ENCODE results near the gene VIP. TPM values are rescaled to one million over a fixed set of nuclear protein-coding genes. Genes with fewer than 3 reads are reported as not detected.
"Not testable (repeated sequence)": the region's sequence is repeated elsewhere in the genome, so short reads cannot be mapped to it uniquely, and the experiment has no call there.

The VIP gene
- polyA plus RNA-seq (ENCODE audit: insufficient read length) = 2.3 TPM

- DNase-seq (ENCODE audit: low read depth) = no peak
Measured at GRCh38 chr6:152750694-152751093, at the start of gene VIP. Gene VIP (plus strand): TSS chr6:152750797. CDS start chr6:152752178, 1,381 bp downstream.

GRCh38 chr6:152701081-152701862, 49.3 kb upstream of the VIP start:
- DNase-seq (ENCODE audit: low read depth) = no peak

GRCh38 chr6:152701863-152702401, 48.7 kb upstream of the VIP start:
- no peak for DNase-seq (ENCODE audit: low read depth)

GRCh38 chr6:152703750-152704149, 46.8 kb upstream of the VIP start:
- not testable (repeated sequence) for DNase-seq (ENCODE audit: low read depth)

- no peak for DNase-seq (ENCODE audit: low read depth)
Measured at GRCh38 chr6:152705327-152705726, 45.3 kb upstream of the VIP start.

- DNase-seq (ENCODE audit: low read depth) = no peak
Measured at GRCh38 chr6:152716322-152716721, 34.3 kb upstream of the VIP start.

GRCh38 chr6:152720974-152721373, 29.6 kb upstream of the VIP start:
- DNase-seq (ENCODE audit: low read depth) = no peak

GRCh38 chr6:152721956-152722355, 28.6 kb upstream of the VIP start:
- DNase-seq (ENCODE audit: low read depth) = no peak

GRCh38 chr6:152723398-152723797, 27.2 kb upstream of the VIP start:
- DNase-seq (ENCODE audit: low read depth) = no peak

- no peak for DNase-seq (ENCODE audit: low read depth)
Measured at GRCh38 chr6:152726313-152726712, 24.3 kb upstream of the VIP start.

GRCh38 chr6:152727507-152727906, 23.1 kb upstream of the VIP start:
- DNase-seq (ENCODE audit: low read depth) = no peak

- no peak for DNase-seq (ENCODE audit: low read depth)
Measured at GRCh38 chr6:152734630-152735029, 16.0 kb upstream of the VIP start.

GRCh38 chr6:152736687-152737273, 13.8 kb upstream of the VIP start:
- no peak for DNase-seq (ENCODE audit: low read depth)

GRCh38 chr6:152745509-152746171, 5.0 kb upstream of the VIP start:
- DNase-seq (ENCODE audit: low read depth) = no peak

GRCh38 chr6:152746172-152746553, 4.4 kb upstream of the VIP start:
- DNase-seq (ENCODE audit: low read depth) = no peak

GRCh38 chr6:152748843-152749242, 1.8 kb upstream of the VIP start:
- no peak for DNase-seq (ENCODE audit: low read depth)

- DNase-seq (ENCODE audit: low read depth) = no peak
Measured at GRCh38 chr6:152749336-152749735, 1.3 kb upstream of the VIP start.

- no peak for DNase-seq (ENCODE audit: low read depth)
Measured at GRCh38 chr6:152765331-152765730, 14.7 kb downstream of the VIP start.

GRCh38 chr6:152769159-152769558, 18.6 kb downstream of the VIP start:
- no peak for DNase-seq (ENCODE audit: low read depth)

- DNase-seq (ENCODE audit: low read depth) = no peak
Measured at GRCh38 chr6:152769993-152770392, 19.4 kb downstream of the VIP start.

- DNase-seq (ENCODE audit: low read depth) = no peak
Measured at GRCh38 chr6:152771061-152771687, 20.6 kb downstream of the VIP start.

GRCh38 chr6:152775428-152775827, 24.8 kb downstream of the VIP start:
- no peak for DNase-seq (ENCODE audit: low read depth)
